Trophoblast cell (in vitro differentiated cells and primary cell): Measurements from ENCODE around the gene CFP.

Experiments
- DNase-seq, 2 donors: peaks; one replicate each; pipeline ENCODE4 v3.0.0-alpha.2; 2016
- H2AFZ ChIP-seq: 2 replicates; pipeline ENCODE4 v1.6.1; 2013; ENCODE audit warnings: low read length, moderate library complexity, mild to moderate bottlenecking; ENCODE audit not compliant: insufficient read depth, poor library complexity
- H2AK5ac ChIP-seq: 2 replicates; pipeline ENCODE4 v1.6.1; 2013; ENCODE audit warnings: mild to moderate bottlenecking, low read length
- H2BK120ac ChIP-seq: 2 replicates; pipeline ENCODE4 v1.6.1; 2013; ENCODE audit warnings: low read length, mild to moderate bottlenecking, moderate library complexity; ENCODE audit not compliant: insufficient read depth, poor library complexity
- H2BK12ac ChIP-seq: 2 replicates; pipeline ENCODE4 v1.6.1; 2013; ENCODE audit warnings: mild to moderate bottlenecking, low read length, moderate library complexity
- H2BK5ac ChIP-seq: 2 replicates; pipeline ENCODE4 v1.6.1; 2013; ENCODE audit warnings: low read length, low read depth, moderate library complexity, mild to moderate bottlenecking; ENCODE audit not compliant: poor library complexity
- H3K14ac ChIP-seq: 2 replicates; pipeline ENCODE4 v1.6.1; 2013; ENCODE audit warnings: mild to moderate bottlenecking, low read length
- H3K18ac ChIP-seq: 2 replicates; pipeline ENCODE4 v1.6.1; 2013; ENCODE audit warnings: mild to moderate bottlenecking, low read length
- H3K23ac ChIP-seq: 2 replicates; pipeline ENCODE4 v1.6.1; 2013; ENCODE audit warnings: low read length
- H3K27ac ChIP-seq: 2 replicates; pipeline ENCODE4 v1.5.1; 2013; ENCODE audit warnings: low read depth, mild to moderate bottlenecking, inconsistent platforms, low read length, moderate library complexity
- H3K27me3 ChIP-seq: 2 replicates; pipeline ENCODE4 v1.6.1; 2013; ENCODE audit warnings: inconsistent platforms, mild to moderate bottlenecking, low read length, moderate library complexity; ENCODE audit not compliant: insufficient read depth
- H3K36me3 ChIP-seq, 2 experiments: 1 replicate in 1 of 2; 2 replicates in 1 of 2; pipeline ENCODE4 v1.6.1; 2013; ENCODE audit warnings: low read length in 2 of 2, mild to moderate bottlenecking in 2 of 2, moderate library complexity in 1 of 2; ENCODE audit not compliant: insufficient read depth in 2 of 2, control insufficient read depth in 1 of 2
- H3K4ac ChIP-seq: 2 replicates; pipeline ENCODE4 v1.6.1; 2013; ENCODE audit warnings: low read depth, mild to moderate bottlenecking, low read length, moderate library complexity
- H3K4me1 ChIP-seq, 2 experiments: 1 replicate in 1 of 2; 2 replicates in 1 of 2; pipeline ENCODE4 v1.6.1; 2013; ENCODE audit warnings: low read length in 2 of 2, mild to moderate bottlenecking in 2 of 2, moderate library complexity in 1 of 2; ENCODE audit not compliant: insufficient read depth in 2 of 2, control insufficient read depth in 1 of 2
- H3K4me2 ChIP-seq: 2 replicates; pipeline ENCODE4 v1.6.1; 2013; ENCODE audit warnings: inconsistent platforms, mild to moderate bottlenecking, low read length, moderate library complexity
- H3K4me3 ChIP-seq: 2 replicates; pipeline ENCODE4 v1.5.1; 2013; ENCODE audit warnings: mild to moderate bottlenecking, low read depth, low read length, inconsistent platforms
- H3K79me1 ChIP-seq: one replicate; pipeline ENCODE4 v1.6.1; 2013; ENCODE audit warnings: low read length
- H3K79me2 ChIP-seq: 2 replicates; pipeline ENCODE4 v1.6.1; 2013; ENCODE audit warnings: low read length, mild to moderate bottlenecking; ENCODE audit not compliant: control insufficient read depth, insufficient read depth, poor library complexity
- H3K9ac ChIP-seq: 2 replicates; pipeline ENCODE4 v1.6.1; 2013; ENCODE audit warnings: mild to moderate bottlenecking, low read length
- H3K9me3 ChIP-seq: 2 replicates; pipeline ENCODE4 v1.6.1; 2013; ENCODE audit warnings: low read depth, mild to moderate bottlenecking, control low read depth, inconsistent platforms, low read length; ENCODE audit not compliant: insufficient read depth
- H4K12ac ChIP-seq: 2 replicates; pipeline ENCODE4 v1.6.1; 2013; ENCODE audit warnings: low read depth, mild to moderate bottlenecking, low read length, moderate library complexity
- H4K8ac ChIP-seq: 2 replicates; pipeline ENCODE4 v1.6.1; 2013; ENCODE audit warnings: low read depth, mild to moderate bottlenecking, low read length, moderate library complexity
- H4K91ac ChIP-seq: one replicate; pipeline ENCODE4 v1.6.1; 2013; ENCODE audit warnings: low read depth, mild to moderate bottlenecking, low read length, moderate library complexity
- WGBS: extraction: QIAGEN DNeasy Blood & Tissue Kit; methylation state at CpG from one replicate; pipeline ENCODE4 v1.1.7; 2013; ENCODE audit warnings: missing lambda C conversion rate; ENCODE audit not compliant: insufficient read length, insufficient coverage; ENCODE audit errors: extremely low coverage; 5-methylcytosine and 5-hydroxymethylcytosine counted together

Gene CFP

GRCh38 chrX:47645530-47645929, 15.8 kb upstream of the CFP start:
- Histone ChIP-seq H3K9me3 (no peaks in the 10 kb centered on the region), H3K36me3 (peaks cover 4 to 8% of the 10 kb centered on the region in 2 experiments), H3K23ac (no peak overlapping the region), H4K91ac (no peak overlapping the region), H3K79me2 (peaks cover 3% of the 10 kb centered on the region), H3K79me1 (peaks cover 3% of the 10 kb centered on the region), H3K9ac (no peak overlapping the region), H4K8ac (no peak overlapping the region), H3K18ac (no peak overlapping the region), H2AFZ (no peak overlapping the region), H3K4ac (no peak overlapping the region), H2BK120ac (no peak overlapping the region), H3K27ac (no peak overlapping the region), H3K4me2 (no peak overlapping the region), H3K14ac (no peak overlapping the region), H4K12ac (no peak overlapping the region), H2AK5ac (no peak overlapping the region), H3K4me3 (no peak overlapping the region), H3K27me3 (no peaks in the 10 kb centered on the region), H2BK5ac (no peak overlapping the region), H3K4me1 (peaks cover 4 to 6% of the 10 kb centered on the region in 2 experiments), H2BK12ac (no peak overlapping the region)
- whole genome bisulfite sequencing = no CpG with 5 or more reads among the region's 10 CpGs
- DNase-seq = peak; percentile 47 to 70

DNA sequence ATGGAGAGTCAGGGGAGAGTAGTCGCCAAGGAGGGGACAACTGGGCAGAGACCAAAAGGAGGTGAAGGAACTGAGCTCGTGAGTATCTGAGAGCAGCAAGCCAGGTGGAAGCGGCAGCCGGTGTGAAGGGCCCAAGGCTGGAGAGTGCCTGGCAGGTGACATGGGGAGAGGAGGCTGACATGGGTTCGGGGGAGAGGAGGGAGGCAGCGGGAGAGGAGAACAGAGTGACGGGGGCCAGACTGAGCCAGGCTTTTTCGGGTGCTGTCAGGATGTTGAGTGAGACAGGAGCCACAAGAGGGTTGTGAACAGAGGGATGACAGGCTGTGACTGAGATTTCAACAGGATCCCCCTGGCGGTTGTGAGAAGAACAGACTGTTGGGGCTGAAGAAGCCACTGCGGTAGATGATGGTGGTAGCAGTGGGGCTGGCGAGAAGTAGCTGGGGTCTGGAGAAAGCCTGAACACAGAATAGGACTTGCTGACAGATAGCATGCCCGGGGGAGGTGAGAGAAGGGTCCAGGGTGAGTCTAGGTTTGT, 14.9 kb upstream of the CFP start:
- no peak overlapping the region for H3K4me3 ChIP-seq
- no peaks in the 10 kb centered on the region for H3K27me3 ChIP-seq
- no peak overlapping the region for H3K18ac ChIP-seq
- no peak overlapping the region for H3K23ac ChIP-seq
- H4K91ac ChIP-seq = no peak overlapping the region
- H2BK5ac ChIP-seq = no peak overlapping the region
- H2AK5ac ChIP-seq = no peak overlapping the region
- H3K79me2 ChIP-seq = no peaks in the 10 kb centered on the region
- peak in 1 of 2 donors; percentile 21 for DNase-seq
- no peak overlapping the region for H3K4me2 ChIP-seq
- WGBS = no CpG with 5 or more reads among the region's 12 CpGs
- H3K4ac ChIP-seq = no peak overlapping the region
- H2BK12ac ChIP-seq = no peak overlapping the region
- H3K36me3 ChIP-seq = peaks cover 4 to 13% of the 10 kb centered on the region in 2 experiments
- H4K12ac ChIP-seq = no peak overlapping the region
- no peaks in the 10 kb centered on the region for H3K9me3 ChIP-seq
- H3K4me1 ChIP-seq = peaks cover 4 to 6% of the 10 kb centered on the region in 2 experiments
- no peak overlapping the region for H3K14ac ChIP-seq
- no peak overlapping the region for H2BK120ac ChIP-seq
- H4K8ac ChIP-seq = no peak overlapping the region
- H3K27ac ChIP-seq = no peak overlapping the region
- H3K79me1 ChIP-seq = no peaks in the 10 kb centered on the region
- no peak overlapping the region for H2AFZ ChIP-seq
- no peak overlapping the region for H3K9ac ChIP-seq

DNA sequence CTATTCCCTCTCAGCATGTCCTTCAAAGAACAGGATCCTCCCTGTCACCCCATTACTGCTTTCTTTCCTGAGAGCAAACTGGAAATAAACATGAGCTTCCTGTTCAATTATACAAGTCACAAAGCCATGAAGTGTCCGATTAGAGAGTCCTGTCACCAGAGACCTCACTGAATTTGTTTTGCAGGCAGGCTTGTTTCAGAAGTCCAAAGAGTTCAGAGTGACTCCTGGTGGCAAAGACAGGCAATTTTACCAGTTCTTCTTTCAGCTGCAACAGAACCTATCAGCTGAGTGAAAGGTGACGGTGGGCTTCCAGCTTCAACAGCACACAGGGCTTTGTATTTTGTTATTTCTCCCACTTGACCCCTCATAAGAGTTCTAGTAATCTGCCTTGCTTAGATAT, 14.2 kb upstream of the CFP start:
- Histone ChIP-seq H2BK5ac (no peak overlapping the region), H3K14ac (no peak overlapping the region), H3K79me1 (no peaks in the 10 kb centered on the region), H2AFZ (no peak overlapping the region), H3K4me1 (peaks cover 0 to 2% of the 10 kb centered on the region in 2 experiments), H2AK5ac (no peak overlapping the region), H3K9me3 (no peaks in the 10 kb centered on the region), H3K27me3 (no peaks in the 10 kb centered on the region), H3K9ac (no peak overlapping the region), H3K4me3 (no peak overlapping the region), H3K36me3 (peaks cover 11 to 18% of the 10 kb centered on the region in 2 experiments), H3K27ac (no peak overlapping the region), H3K4me2 (no peak overlapping the region), H3K4ac (no peak overlapping the region), H3K18ac (no peak overlapping the region), H2BK12ac (no peak overlapping the region), H4K8ac (no peak overlapping the region), H4K12ac (no peak overlapping the region), H3K23ac (no peak overlapping the region), H4K91ac (no peak overlapping the region), H3K79me2 (no peaks in the 10 kb centered on the region), H2BK120ac (no peak overlapping the region)
- no CpG with 5 or more reads among the region's 2 CpGs for WGBS
- no peak for DNase-seq

GRCh38 chrX:47638816-47639215, 9.1 kb upstream of the CFP start:
- H3K9ac ChIP-seq = no peak overlapping the region
- no peak overlapping the region for H4K8ac ChIP-seq
- no peak overlapping the region for H2BK5ac ChIP-seq
- peaks cover 41 to 50% of the 10 kb centered on the region in 2 experiments for H3K36me3 ChIP-seq
- no peaks in the 10 kb centered on the region for H3K79me2 ChIP-seq
- H3K18ac ChIP-seq = no peak overlapping the region
- no peaks in the 10 kb centered on the region for H3K79me1 ChIP-seq
- H2AK5ac ChIP-seq = no peak overlapping the region
- no peaks in the 10 kb centered on the region for H3K4me1 ChIP-seq
- no peak overlapping the region for H2AFZ ChIP-seq
- H3K23ac ChIP-seq = no peak overlapping the region
- no peak overlapping the region for H3K4me2 ChIP-seq
- no peak overlapping the region for H3K4me3 ChIP-seq
- H4K91ac ChIP-seq = no peak overlapping the region
- H3K9me3 ChIP-seq = no peaks in the 10 kb centered on the region
- no peak overlapping the region for H3K4ac ChIP-seq
- H4K12ac ChIP-seq = no peak overlapping the region
- WGBS = no CpG with 5 or more reads among the region's 14 CpGs
- H3K14ac ChIP-seq = no peak overlapping the region
- no peaks in the 10 kb centered on the region for H3K27me3 ChIP-seq
- no peak overlapping the region for H2BK12ac ChIP-seq
- DNase-seq = no peak
- no peak overlapping the region for H3K27ac ChIP-seq
- no peak overlapping the region for H2BK120ac ChIP-seq
